Liver (tissue), 9 donors: ENCODE data around the gene MINDY1. TPM values are rescaled to one million over a fixed set of nuclear protein-coding genes. Genes with fewer than 3 reads are reported as not detected.
A peak's percentile ranks its signal among the peaks of the same experiment; 100 is the strongest.

Source experiments
- DNase-seq: peaks from one replicate; pipeline ENCODE4 v3.0.0-alpha.2; 2017; ENCODE audit warnings: low spot score
- H3K27ac ChIP-seq, 2 donors: one replicate each; pipeline ENCODE4 v1.7.0; 2013; ENCODE audit warnings: inconsistent platforms in 2 of 2, low read length in 2 of 2, control low read depth in 1 of 2, low read depth in 1 of 2, mild to moderate bottlenecking in 1 of 2
- H3K27me3 ChIP-seq, 4 donors: one replicate each; pipeline versions ENCODE4 v1.6.1 to v1.7.0; 2013; ENCODE audit warnings: low read length in 3 of 4, inconsistent platforms in 1 of 4, mild to moderate bottlenecking in 1 of 4, moderate library complexity in 1 of 4; ENCODE audit not compliant: control insufficient read depth in 4 of 4, insufficient read depth in 4 of 4
- H3K36me3 ChIP-seq, 4 donors: one replicate each; pipeline versions ENCODE4 v1.6.1 to v1.7.0; 2013; ENCODE audit warnings: low read length in 3 of 4, mild to moderate bottlenecking in 3 of 4, low read depth in 1 of 4, moderate library complexity in 1 of 4; ENCODE audit not compliant: control insufficient read depth in 4 of 4, insufficient read depth in 3 of 4
- H3K4me1 ChIP-seq, 4 donors: one replicate each; pipeline versions ENCODE4 v1.6.1 to v1.7.0; 2013; ENCODE audit warnings: low read length in 3 of 4, mild to moderate bottlenecking in 3 of 4, moderate library complexity in 1 of 4; ENCODE audit not compliant: control insufficient read depth in 4 of 4, insufficient read depth in 4 of 4
- H3K4me3 ChIP-seq, 3 donors: one replicate each; pipeline versions ENCODE4 v1.6.1 to v1.7.0; 2013; ENCODE audit warnings: low read length in 3 of 3, control low read depth in 1 of 3, low read depth in 1 of 3, mild to moderate bottlenecking in 1 of 3
- H3K9ac ChIP-seq, 2 donors: one replicate each; pipeline ENCODE4 v1.7.0; 2013; ENCODE audit warnings: low read length in 2 of 2, mild to moderate bottlenecking in 2 of 2, moderate library complexity in 2 of 2, control low read depth in 1 of 2, low read depth in 1 of 2
- H3K9me3 ChIP-seq, 4 donors: one replicate each; pipeline versions ENCODE4 v1.6.1 to v1.7.0; 2013; ENCODE audit warnings: low read length in 3 of 4; ENCODE audit not compliant: control insufficient read depth in 4 of 4
- EGR1 ChIP-seq, 2 donors: IDR thresholded peaks; 2 replicates each; pipeline ENCODE4 v1.6.1; 2016 to 2018; ENCODE audit warnings: antibody characterized with exemption in 2 of 2, low read depth in 2 of 2
- FOXA1 ChIP-seq: IDR thresholded peaks from 2 replicates; pipeline ENCODE4 v1.6.1; 2016; ENCODE audit warnings: antibody characterized with exemption
- FOXA2 ChIP-seq: IDR thresholded peaks from 2 replicates; pipeline ENCODE4 v1.6.1; 2016; ENCODE audit warnings: antibody characterized with exemption
- GABPA ChIP-seq, 2 donors: IDR thresholded peaks in 1 of 2; conservative IDR thresholded peaks in 1 of 2; 2 replicates each; pipeline ENCODE4 v1.6.1; 2016; ENCODE audit warnings: antibody characterized with exemption in 2 of 2, mild to moderate bottlenecking in 1 of 2, moderate library complexity in 1 of 2
- HNF4A ChIP-seq, 2 donors: conservative IDR thresholded peaks; 2 replicates each; pipeline ENCODE4 v1.6.1; 2016; ENCODE audit warnings: antibody characterized with exemption in 2 of 2, mild to moderate bottlenecking in 2 of 2
- HNF4G ChIP-seq: IDR thresholded peaks from 2 replicates; pipeline ENCODE4 v1.6.1; 2016; ENCODE audit warnings: antibody characterized with exemption
- JUND ChIP-seq, 2 donors: IDR thresholded peaks; 2 replicates each; pipeline ENCODE4 v1.6.1; 2016; ENCODE audit warnings: antibody characterized with exemption in 2 of 2
- MAX ChIP-seq: IDR thresholded peaks from 2 replicates; pipeline ENCODE4 v1.6.1; 2016; ENCODE audit warnings: antibody characterized with exemption
- NR2F2 ChIP-seq: IDR thresholded peaks from 2 replicates; pipeline ENCODE4 v1.6.1; 2016; ENCODE audit warnings: antibody characterized with exemption
- RAD21 ChIP-seq, 2 donors: IDR thresholded peaks; 2 replicates each; pipeline ENCODE4 v1.6.1; 2016; ENCODE audit warnings: antibody characterized with exemption in 2 of 2, mild to moderate bottlenecking in 2 of 2
- REST ChIP-seq: IDR thresholded peaks from 2 replicates; pipeline ENCODE4 v1.6.1; 2016; ENCODE audit warnings: antibody characterized with exemption, mild to moderate bottlenecking
- RXRA ChIP-seq, 2 donors: IDR thresholded peaks; 2 replicates each; pipeline ENCODE4 v1.6.1; 2017 to 2018; ENCODE audit warnings: antibody characterized with exemption in 2 of 2, mild to moderate bottlenecking in 1 of 2
- SP1 ChIP-seq: IDR thresholded peaks from 2 replicates; pipeline ENCODE4 v1.6.1; 2018; ENCODE audit warnings: antibody characterized with exemption, mild to moderate bottlenecking
- TAF1 ChIP-seq: conservative IDR thresholded peaks from 2 replicates; pipeline ENCODE4 v1.6.1; 2016; ENCODE audit warnings: antibody characterized with exemption, mild to moderate bottlenecking
- YY1 ChIP-seq: IDR thresholded peaks from 2 replicates; pipeline ENCODE4 v1.6.1; 2016; ENCODE audit warnings: antibody characterized with exemption, mild to moderate bottlenecking
- WGBS: extraction: QIAGEN DNeasy Blood & Tissue Kit; methylation state at CpG from one replicate; pipeline ENCODE4 v1.1.7; 2013; 5-methylcytosine and 5-hydroxymethylcytosine counted together
- polyA plus RNA-seq, 2 donors: library from polyadenylated mRNA; stranded (reverse) in 1 of 2; unstranded in 1 of 2; fragments of 200-250 nt in 1 of 2; fragments of >200 nt in 1 of 2; fragmentation: Nextera tagmentation in 1 of 2; extraction: Ambion mirVana in 1 of 2; gene quantifications; one replicate each; pipeline versions ENCODE4 v1.2.1 to v1.2.3, GENCODE V29; 2013 to 2015
- total RNA-seq, 2 donors: library from RNA; depleted of rRNA; stranded (reverse); fragments of >200 nt; gene quantifications; one replicate each; pipeline ENCODE4 v1.2.3, GENCODE V29; 2014
- TF ChIP-seq, protein P1 (sequence below): IDR thresholded peaks from 2 replicates; pipeline ENCODE4 v1.6.1; 2016; ENCODE audit warnings: antibody characterized with exemption
- TF ChIP-seq, protein P2 (sequence below): fragments of 150-350 bp; IDR thresholded peaks from 2 replicates; pipeline ENCODE4 v1.5.1; 2017; ENCODE audit warnings: improper control_type of control experiment, low read depth, low read length; ENCODE audit not compliant: missing input control
- TF ChIP-seq, protein P3 (sequence below): IDR thresholded peaks from 2 replicates; pipeline ENCODE4 v1.6.1; 2016; ENCODE audit warnings: antibody characterized with exemption
- donor health status: healthy.
- donor health status: healthy.
- donor health status: healthy.
- donor health status: healthy.
- donor health status: healthy.

MINDY1 gene
- total and polyA plus RNA-seq, 4 donors: 7.3 to 21.3 (median 9.0) TPM

- DNase-seq: peak; percentile 68
- Histone ChIP-seq H3K4me1 (peaks cover 0 to 16% (median 12%) of the 10 kb centered on the region in 4 donors), H3K27me3 (no peaks in the 10 kb centered on the region), H3K9me3 (no peaks in the 10 kb centered on the region), H3K36me3 (peaks cover 0 to 15% (median 9%) of the 10 kb centered on the region in 4 donors), H3K9ac (peak within 1 kb of the TSS; percentile 63 to 76), H3K27ac (peak within 1 kb of the TSS; percentile 71 to 73), H3K4me3 (peak within 1 kb of the TSS; percentile 70 to 83 (median 81))
- under 1% methylated on average over 29 of the region's 29 CpGs for WGBS
- no peak for TF ChIP-seq GABPA (IDR thresholded peaks at IDR 0.05 in 1 of 2, conservative IDR thresholded peaks at IDR 0.05 in 1 of 2)
- no peak for TF ChIP-seq JUND (IDR thresholded peaks at IDR 0.05)
- TF ChIP-seq EGR1 (IDR thresholded peaks at IDR 0.05; ENCODE audit: low read depth in 2 of 2): no peak
- no peak for TF ChIP-seq REST
- TF ChIP-seq, protein P1, sequence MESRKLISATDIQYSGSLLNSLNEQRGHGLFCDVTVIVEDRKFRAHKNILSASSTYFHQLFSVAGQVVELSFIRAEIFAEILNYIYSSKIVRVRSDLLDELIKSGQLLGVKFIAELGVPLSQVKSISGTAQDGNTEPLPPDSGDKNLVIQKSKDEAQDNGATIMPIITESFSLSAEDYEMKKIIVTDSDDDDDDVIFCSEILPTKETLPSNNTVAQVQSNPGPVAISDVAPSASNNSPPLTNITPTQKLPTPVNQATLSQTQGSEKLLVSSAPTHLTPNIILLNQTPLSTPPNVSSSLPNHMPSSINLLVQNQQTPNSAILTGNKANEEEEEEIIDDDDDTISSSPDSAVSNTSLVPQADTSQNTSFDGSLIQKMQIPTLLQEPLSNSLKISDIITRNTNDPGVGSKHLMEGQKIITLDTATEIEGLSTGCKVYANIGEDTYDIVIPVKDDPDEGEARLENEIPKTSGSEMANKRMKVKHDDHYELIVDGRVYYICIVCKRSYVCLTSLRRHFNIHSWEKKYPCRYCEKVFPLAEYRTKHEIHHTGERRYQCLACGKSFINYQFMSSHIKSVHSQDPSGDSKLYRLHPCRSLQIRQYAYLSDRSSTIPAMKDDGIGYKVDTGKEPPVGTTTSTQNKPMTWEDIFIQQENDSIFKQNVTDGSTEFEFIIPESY: no peak
- no peak for TF ChIP-seq RAD21 (IDR thresholded peaks at IDR 0.05)
- no peak for TF ChIP-seq FOXA2
- TF ChIP-seq, protein P2, sequence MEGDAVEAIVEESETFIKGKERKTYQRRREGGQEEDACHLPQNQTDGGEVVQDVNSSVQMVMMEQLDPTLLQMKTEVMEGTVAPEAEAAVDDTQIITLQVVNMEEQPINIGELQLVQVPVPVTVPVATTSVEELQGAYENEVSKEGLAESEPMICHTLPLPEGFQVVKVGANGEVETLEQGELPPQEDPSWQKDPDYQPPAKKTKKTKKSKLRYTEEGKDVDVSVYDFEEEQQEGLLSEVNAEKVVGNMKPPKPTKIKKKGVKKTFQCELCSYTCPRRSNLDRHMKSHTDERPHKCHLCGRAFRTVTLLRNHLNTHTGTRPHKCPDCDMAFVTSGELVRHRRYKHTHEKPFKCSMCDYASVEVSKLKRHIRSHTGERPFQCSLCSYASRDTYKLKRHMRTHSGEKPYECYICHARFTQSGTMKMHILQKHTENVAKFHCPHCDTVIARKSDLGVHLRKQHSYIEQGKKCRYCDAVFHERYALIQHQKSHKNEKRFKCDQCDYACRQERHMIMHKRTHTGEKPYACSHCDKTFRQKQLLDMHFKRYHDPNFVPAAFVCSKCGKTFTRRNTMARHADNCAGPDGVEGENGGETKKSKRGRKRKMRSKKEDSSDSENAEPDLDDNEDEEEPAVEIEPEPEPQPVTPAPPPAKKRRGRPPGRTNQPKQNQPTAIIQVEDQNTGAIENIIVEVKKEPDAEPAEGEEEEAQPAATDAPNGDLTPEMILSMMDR: no peak
- TF ChIP-seq SP1: no peak
- no peak for TF ChIP-seq NR2F2
- no peak for TF ChIP-seq TAF1
- TF ChIP-seq, protein P3, sequence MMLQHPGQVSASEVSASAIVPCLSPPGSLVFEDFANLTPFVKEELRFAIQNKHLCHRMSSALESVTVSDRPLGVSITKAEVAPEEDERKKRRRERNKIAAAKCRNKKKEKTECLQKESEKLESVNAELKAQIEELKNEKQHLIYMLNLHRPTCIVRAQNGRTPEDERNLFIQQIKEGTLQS: no peak
- TF ChIP-seq FOXA1: no peak
- TF ChIP-seq YY1: no peak
- no peak for TF ChIP-seq HNF4A (conservative IDR thresholded peaks at IDR 0.05)
- TF ChIP-seq RXRA (IDR thresholded peaks at IDR 0.05): no peak
- no peak for TF ChIP-seq MAX
- no peak for TF ChIP-seq HNF4G
These were observed 40.9 kb upstream of the MINDY1 start, which contains the start of gene C1orf56 for GRCh38 chr1:151047591-151047924. Gene C1orf56 (plus strand): TSS chr1:151047751. CDS start chr1:151047848, 97 bp downstream.
